GM21390 (cell line): Measurements from ENCODE around the gene PNMA6A.
"Not testable (repeated sequence)": the region's sequence is repeated elsewhere in the genome, so short reads cannot be mapped to it uniquely, and the experiment has no call there.

Experiments
- ATAC-seq: cut with Tn5 transposase; IDR thresholded peaks from one replicate; pipeline ENCODE4 v1.9.1; 2021; ENCODE audit not compliant: unreplicated experiment

The PNMA6A gene

DNA sequence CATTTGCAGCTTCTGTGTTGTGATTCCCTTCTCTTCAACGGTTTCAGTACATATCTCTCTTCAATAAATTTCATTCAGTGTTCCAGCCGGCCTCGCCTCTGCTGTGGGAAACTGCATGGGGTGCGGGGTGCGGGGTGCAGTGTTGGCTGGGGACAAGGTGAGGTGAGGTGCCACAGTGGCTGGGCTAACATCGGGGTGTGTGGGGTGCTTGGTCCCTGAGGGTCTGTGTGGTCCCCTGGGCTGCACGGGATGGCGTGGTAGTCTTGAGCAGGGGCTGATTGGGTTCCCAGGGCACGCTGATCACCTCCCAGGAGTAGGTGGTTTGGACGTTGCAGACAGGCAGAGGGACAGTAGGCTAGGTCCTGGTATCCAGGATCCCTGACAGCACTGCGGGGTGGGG, 2.7 kb downstream of the PNMA6A start:
- ATAC-seq, result no peak

DNA sequence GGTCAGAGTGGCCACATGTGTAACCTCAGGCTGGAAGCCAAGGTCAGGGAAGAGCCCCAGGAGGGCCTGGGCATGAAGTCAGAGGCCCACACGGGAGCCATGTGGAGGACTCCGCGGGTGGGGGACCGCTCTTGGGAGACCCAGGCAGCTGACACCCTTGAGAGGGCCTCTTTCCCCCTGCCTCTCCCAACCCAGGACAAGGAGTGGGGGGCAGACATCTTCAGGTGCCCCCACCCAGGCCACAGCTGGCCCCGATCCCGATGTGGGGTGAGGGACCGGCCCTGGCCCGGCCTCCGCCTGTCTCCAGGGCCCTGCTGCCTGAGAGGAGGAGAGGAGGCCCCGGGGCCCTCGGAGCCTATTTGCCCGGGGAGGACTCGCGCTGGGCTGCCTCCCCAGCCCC, 3.1 kb downstream of the PNMA6A start:
- ATAC-seq, result no peak

DNA sequence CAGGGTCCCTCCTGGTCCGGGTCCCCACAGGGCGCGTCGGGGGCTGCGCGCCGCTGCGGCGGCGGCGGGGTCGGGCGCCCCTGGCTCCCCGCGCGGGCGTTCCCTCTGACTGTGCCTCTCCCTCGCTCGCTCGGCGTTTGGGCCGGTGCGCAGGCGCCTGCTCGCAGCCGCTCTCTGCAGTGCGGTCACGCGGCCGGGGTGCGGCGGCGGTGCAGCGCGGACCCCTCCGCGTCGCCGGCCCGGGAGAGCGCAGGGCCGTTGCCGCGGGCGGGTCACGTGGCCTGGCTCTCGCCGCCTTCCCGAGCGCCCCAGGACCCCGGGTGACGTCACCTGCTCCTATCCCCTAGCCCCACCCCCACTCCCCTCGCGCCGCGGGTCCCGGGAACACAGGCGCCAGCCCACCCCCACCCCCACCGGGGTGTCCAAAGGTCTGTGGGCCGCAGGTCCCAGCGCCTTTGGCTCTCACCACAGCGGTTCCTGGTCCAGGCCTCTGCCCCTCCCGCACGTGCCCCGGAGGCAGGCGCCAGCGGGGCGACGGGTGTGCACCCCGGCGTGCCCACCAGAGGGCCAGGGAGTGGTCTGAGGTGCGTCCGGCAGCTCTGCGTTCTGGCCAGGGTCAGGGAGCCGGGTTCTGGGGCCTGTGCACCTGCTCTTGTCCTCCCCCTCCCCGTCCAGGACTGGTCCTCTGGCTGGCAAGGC, 5.3 kb downstream of the PNMA6A start:
- peak; percentile 49 for ATAC-seq

DNA sequence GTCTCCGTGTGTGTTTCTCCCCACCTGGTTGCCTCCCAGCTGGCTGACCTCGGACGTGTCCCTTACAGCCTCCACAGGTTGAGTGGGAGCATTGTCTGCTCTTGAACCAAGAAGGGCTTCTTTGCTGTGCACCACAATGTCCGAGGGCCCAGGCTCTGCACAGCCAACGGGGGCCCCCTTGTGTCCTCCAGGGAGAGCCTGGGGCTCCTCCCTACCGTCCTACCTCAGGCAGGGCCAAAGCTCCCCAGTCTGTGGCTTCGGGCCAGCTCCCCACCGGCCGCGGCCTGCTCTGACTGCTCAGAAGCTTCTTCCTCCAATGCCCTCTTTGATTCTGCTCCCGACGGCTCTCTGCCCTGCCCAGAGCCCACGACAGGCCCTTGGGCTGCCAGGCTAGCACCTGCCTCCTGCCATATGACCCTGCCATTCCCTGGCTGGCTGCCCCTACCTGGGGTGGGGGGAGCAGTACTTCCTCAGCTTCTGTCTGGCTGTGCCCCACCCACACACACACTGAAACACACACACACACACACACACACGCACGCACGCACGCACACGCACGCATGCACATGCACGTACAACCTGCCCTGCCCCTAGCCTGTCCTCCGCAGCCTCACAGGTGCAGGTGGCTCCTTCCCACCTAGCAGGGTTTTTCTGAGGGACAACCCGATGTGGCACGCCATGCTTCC, 11.1 kb downstream of the PNMA6A start:
- not testable (repeated sequence) for ATAC-seq

DNA sequence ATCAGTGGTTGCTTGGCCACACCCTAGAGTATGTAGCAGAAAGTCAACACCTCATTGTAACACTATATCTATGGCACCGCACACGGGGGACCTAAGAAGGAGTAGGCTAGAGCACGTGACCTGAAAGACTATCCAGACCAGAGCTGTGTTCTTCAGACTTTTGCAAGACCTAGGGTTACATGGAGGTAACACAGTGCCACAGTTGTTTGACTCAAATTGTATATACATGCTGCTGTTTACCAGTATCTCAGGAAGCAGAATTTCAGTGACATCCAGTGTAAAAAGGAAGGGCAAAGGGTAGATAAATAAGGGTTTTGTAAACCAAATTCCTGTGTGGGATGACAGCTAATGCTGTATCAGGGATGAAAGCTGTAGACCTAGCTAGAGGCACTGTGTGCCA, 30.2 kb downstream of the PNMA6A start:
- no peak for ATAC-seq

DNA sequence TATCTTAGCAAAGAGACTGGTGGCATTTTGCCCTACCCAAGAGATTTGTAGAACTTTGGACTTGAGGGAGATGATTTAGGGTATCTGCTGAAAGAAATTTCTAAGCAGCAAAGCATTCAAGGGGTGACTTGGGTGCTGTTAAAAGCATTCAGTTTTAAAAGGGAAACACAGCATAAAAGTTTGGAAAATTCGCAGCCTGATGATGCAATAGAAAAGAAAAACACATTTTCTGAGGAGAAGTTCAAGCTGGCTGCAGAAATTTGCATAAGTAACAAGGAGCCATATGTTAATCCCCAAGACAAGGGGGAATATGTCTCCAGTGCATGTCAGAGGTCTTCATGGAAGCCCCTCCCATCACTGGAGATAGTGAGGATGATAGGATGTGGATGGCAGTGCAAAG, 32.7 kb downstream of the PNMA6A start:
- not testable (repeated sequence) for ATAC-seq

DNA sequence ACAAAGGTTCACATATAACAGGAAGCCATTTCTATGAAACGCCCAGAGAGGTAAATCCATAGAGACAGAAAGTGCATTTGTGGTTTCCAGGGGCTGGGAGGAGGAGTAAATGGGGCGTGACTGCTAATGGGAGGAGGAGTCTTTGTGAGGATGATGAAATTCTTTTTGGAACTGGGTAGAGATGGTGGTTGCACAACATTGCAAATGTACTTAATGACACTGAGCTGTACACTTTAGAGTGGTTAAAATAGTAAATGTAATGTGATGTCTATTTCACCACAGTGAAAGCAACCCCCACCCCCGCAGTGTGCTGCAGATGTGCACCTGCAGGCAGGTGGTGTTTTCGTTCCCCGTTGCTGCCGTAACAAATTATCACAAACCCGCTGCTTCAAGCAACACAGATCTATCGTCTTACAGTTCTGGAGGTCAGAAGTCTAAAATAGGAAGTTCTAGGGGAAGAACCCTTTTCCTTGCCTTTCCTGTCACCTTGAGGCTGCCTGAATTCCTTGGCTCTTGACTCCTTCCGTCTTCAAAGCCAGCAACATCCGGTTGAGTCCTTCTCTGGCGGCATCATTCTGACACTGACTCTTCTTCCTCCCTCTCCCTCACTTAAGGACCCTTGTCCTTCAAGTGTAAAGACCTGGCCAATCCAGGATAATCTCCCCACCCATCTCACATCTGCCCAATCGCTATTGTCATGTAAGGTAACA, 34.0 kb downstream of the PNMA6A start:
- ATAC-seq, result not testable (repeated sequence)

DNA sequence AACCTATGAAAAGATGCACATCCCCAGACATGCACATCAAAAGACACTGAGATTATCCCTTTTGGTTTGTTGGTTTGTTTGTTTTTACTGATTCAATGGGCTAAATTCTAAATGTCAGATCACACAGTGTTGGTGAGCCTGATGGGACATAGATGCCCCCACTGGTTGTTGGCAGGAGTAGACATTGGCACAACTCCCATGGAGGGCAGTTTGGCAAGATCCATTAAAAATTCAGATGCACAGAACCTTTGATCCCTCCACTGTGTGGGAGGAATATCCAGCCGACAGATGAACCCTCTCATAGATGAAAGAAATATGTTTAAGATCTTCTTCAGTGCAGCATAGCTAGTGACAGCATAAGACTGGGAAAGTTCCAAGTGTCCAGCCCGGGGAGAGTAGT, 38.5 kb downstream of the PNMA6A start:
- ATAC-seq, result not testable (repeated sequence)

DNA sequence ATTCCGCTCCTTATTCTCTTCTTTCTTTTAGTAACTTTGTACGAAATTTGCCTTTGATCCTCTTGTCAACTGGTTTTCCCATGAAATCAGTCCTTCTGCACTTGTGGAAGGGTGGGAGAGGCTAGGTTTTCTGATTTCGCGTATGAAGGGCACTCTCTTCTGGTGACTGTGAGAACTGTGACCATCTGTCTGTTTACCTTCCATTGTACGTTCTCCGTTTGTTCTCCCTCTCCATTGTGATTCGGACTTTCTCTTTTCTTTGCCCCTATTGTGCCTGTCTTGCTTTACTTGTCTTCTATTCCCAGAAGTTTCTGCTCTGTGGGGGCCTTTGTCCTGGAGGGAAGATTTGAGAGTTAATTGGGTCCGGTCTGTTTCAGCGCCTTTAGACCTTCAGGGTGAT, 41.6 kb downstream of the PNMA6A start:
- not testable (repeated sequence) for ATAC-seq

DNA sequence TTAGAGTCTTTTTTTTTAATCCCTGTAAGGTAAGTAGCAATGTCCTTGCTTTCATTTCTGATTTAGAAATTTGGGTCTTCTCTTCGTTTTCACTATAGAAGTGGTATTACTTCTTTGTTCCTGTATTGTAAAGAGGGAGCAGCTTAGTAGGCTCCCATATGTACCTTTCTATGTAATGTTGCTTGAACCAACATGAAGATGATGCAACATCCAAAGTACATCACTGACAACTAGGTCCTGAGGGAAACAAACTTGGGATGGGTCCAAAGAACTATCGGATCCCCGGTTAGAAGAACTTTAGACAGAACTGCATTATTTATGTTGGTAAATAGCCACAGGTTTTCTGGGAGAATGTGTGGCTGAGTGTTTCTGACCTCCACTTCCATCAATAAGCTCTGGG, 45.5 kb downstream of the PNMA6A start:
- ATAC-seq, result not testable (repeated sequence)

DNA sequence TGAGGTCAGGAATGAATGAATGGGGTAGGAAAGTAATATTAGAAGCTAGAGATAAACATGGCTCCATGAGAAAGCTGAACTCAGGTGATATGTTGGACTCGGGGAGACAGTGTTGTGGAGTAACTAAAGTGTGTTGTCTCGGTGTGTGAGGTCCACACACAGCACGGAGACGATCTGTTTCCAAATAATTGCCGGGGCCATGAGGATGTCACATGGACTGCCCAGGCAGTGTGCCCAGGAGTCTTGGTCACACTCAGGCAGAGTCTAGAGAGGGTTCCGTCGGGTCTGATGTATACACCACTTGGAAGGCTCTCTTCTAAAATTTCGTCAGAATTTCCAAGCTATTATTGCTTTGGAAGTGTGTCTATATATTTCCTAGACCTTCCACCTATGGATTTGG, 48.0 kb downstream of the PNMA6A start:
- not testable (repeated sequence) for ATAC-seq

DNA sequence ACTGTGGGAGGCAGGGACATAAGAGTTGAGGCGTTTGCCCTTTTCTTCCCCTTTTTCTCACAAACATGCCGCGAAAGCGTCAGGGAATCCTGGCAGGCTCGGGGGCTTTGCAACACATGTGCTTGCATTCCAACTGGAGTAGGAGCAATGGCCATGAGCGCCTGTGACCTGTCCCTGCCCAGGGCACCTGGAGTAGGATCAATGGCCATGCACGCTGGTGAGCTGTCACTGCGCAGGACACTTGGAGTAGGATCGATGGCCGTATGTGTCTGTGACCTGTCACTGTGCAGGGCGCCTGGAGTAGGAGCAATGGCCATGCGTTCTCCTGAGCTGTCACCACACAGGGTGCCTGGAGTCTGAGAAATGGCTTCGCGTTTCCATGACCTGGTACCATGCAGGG, 51.2 kb downstream of the PNMA6A start:
- ATAC-seq, result not testable (repeated sequence)
